Endothelial cell of umbilical vein (primary cell): Measurements from ENCODE around the gene BCL2A1. TPM values are rescaled to one million over a fixed set of nuclear protein-coding genes. Genes with fewer than 3 reads are reported as not detected.
"Not testable (repeated sequence)": the region's sequence is repeated elsewhere in the genome, so short reads cannot be mapped to it uniquely, and the experiment has no call there.

Source experiments
- BruUV-seq: library from RNA; stranded (reverse); fragments of 400-500 nt; replicated peaks from 2 replicates; lab custom pipeline; 2021; lab: Mats Ljungman, UMichigan
- CTCF ChIA-PET: fragments of 300-600, 350-600 bp; sonication (Branson Sonifier 250); formaldehyde crosslinking; loops from one replicate; lab custom pipeline; 2021; ENCODE audit warnings: antibody characterized with exemption, inconsistent platforms; lab: Charles Lee
- POLR2A ChIA-PET: fragments of 300-600, 350-600 bp; sonication (Branson Sonifier 250); formaldehyde crosslinking; loops from one replicate; lab custom pipeline; 2021; ENCODE audit warnings: antibody characterized with exemption, inconsistent platforms; lab: Charles Lee
- DNase-seq: peaks from one replicate; pipeline ENCODE4 v3.0.0-alpha.2; 2011; ENCODE audit warnings: low read depth, low spot score
- FAIRE-seq: peaks from 2 replicates; lab custom pipeline; 2011; peaks lifted over from hg19 to GRCh38; lab: Jason Lieb, UNC
- H2AFZ ChIP-seq: 2 replicates; pipeline ENCODE4 v1.6.0; 2012; ENCODE audit warnings: low read depth, low read length, control low read depth, inconsistent platforms
- H3K27ac ChIP-seq: 2 replicates; pipeline ENCODE4 v1.5.1; 2011; ENCODE audit warnings: low read depth, mild to moderate bottlenecking, control low read depth, low read length, moderate library complexity; ENCODE audit not compliant: insufficient read depth
- H3K27me3 ChIP-seq, 2 experiments: 2 replicates each; pipeline versions ENCODE4 v1.6.0 to v1.6.1; 2011; ENCODE audit warnings: low read length in 2 of 2, mixed read lengths in 1 of 2; ENCODE audit not compliant: control insufficient read depth in 2 of 2, insufficient read depth in 2 of 2
- H3K36me3 ChIP-seq, 2 experiments: 2 replicates in 1 of 2; 3 replicates in 1 of 2; pipeline ENCODE4 v1.5.1; 2011; ENCODE audit warnings: low read length in 2 of 2, mild to moderate bottlenecking in 1 of 2, moderate library complexity in 1 of 2; ENCODE audit not compliant: control insufficient read depth in 2 of 2, insufficient read depth in 2 of 2; ENCODE audit errors: extremely low read depth in 1 of 2
- H3K4me1 ChIP-seq: 3 replicates; pipeline ENCODE4 v1.5.1; 2011; ENCODE audit warnings: mild to moderate bottlenecking, low read length; ENCODE audit not compliant: control insufficient read depth, insufficient read depth; ENCODE audit errors: extremely low read depth
- H3K4me2 ChIP-seq: 2 replicates; pipeline ENCODE4 v1.6.1; 2011; ENCODE audit warnings: low read length, control low read depth, mixed read lengths; ENCODE audit not compliant: insufficient read depth
- H3K4me3 ChIP-seq, 3 experiments: fragments of 200-600 bp in 1 of 3; sonication (generic), shearing (Covaris generic) in 1 of 3; replicated peaks in 1 of 3; 2 replicates each; pipeline ENCODE4 v1.5.1; 2011 to 2016; ENCODE audit warnings: control low read depth in 3 of 3, low read length in 3 of 3, mild to moderate bottlenecking in 2 of 3, inconsistent platforms in 1 of 3, low read depth in 1 of 3, moderate library complexity in 1 of 3; ENCODE audit not compliant: insufficient read depth in 1 of 3
- H3K79me2 ChIP-seq: 2 replicates; pipeline ENCODE4 v1.6.0; 2012; ENCODE audit warnings: low read length, inconsistent platforms; ENCODE audit not compliant: control insufficient read depth, insufficient read depth
- H3K9ac ChIP-seq: replicated peaks from 2 replicates; pipeline ENCODE3; 2011; ENCODE audit warnings: low read length, control low read depth; ENCODE audit not compliant: insufficient read depth; ENCODE audit errors: extremely low read depth
- H3K9me1 ChIP-seq: replicated peaks from 3 replicates; pipeline ENCODE4 v1.6.0; 2011; ENCODE audit warnings: mild to moderate bottlenecking, low read length; ENCODE audit not compliant: control insufficient read depth, insufficient read depth; ENCODE audit errors: extremely low read depth
- H3K9me3 ChIP-seq: replicated peaks from 2 replicates; pipeline ENCODE4 v1.5.1; 2012; ENCODE audit warnings: low read length, inconsistent platforms; ENCODE audit not compliant: control insufficient read depth, insufficient read depth
- H4K20me1 ChIP-seq: replicated peaks from 2 replicates; pipeline ENCODE3; 2011; ENCODE audit warnings: mild to moderate bottlenecking, low read length; ENCODE audit not compliant: control insufficient read depth, insufficient read depth; ENCODE audit errors: extremely low read depth
- EZH2 ChIP-seq: IDR thresholded peaks from 2 replicates; pipeline ENCODE4 v1.6.1; 2012; ENCODE audit warnings: borderline replicate concordance, low read depth, mild to moderate bottlenecking, moderate library complexity, low read length, inconsistent platforms; ENCODE audit not compliant: severe bottlenecking
- FOS ChIP-seq: IDR thresholded peaks from 2 replicates; pipeline ENCODE4 v1.6.1; 2011; ENCODE audit warnings: mild to moderate bottlenecking, low read length, moderate library complexity, borderline replicate concordance; ENCODE audit not compliant: insufficient read depth
- GATA2 ChIP-seq: IDR thresholded peaks from 2 replicates; pipeline ENCODE4 v1.7.0; 2011; ENCODE audit warnings: low read depth, mild to moderate bottlenecking, moderate library complexity, mixed read lengths, low read length; ENCODE audit not compliant: insufficient read length, insufficient read depth
- JUN ChIP-seq: IDR thresholded peaks from 2 replicates; pipeline ENCODE4 v1.6.1; 2011; ENCODE audit warnings: borderline replicate concordance, low read depth; ENCODE audit not compliant: insufficient read length, insufficient read depth
- MAX ChIP-seq: IDR thresholded peaks from 2 replicates; pipeline ENCODE4 v1.6.1; 2011; ENCODE audit not compliant: insufficient read depth, insufficient read length
- dilution Hi-C: fragments of 300-500 bp; cut with MboI; formaldehyde crosslinking; loops from one replicate; pipeline ENCODE4 v1.15.0; 2019; ENCODE audit warnings: low sequenced_read_pairs; ENCODE audit not compliant: extremely low pct_ligation_motif_present
- intact Hi-C: fragments of 100-400 bp; cut with micrococcal nuclease; formaldehyde crosslinking; loops from one replicate; pipeline ENCODE4 v1.10.0; 2022
- polyA plus RNA-seq, 4 experiments: library from polyadenylated mRNA; depleted of rRNA in 3 of 4; stranded (reverse) in 3 of 4; unstranded in 1 of 4; fragments of >200 nt; gene quantifications; 2 replicates each; pipeline versions ENCODE4 v1.2.1 to v1.2.3, GENCODE V29; 2011 to 2012; ENCODE audit warnings: missing spikeins in 1 of 4
- total RNA-seq: library from RNA; stranded (reverse); gene quantifications from 2 replicates; pipeline ENCODE4 v1.2.3, GENCODE V29; 2021

The BCL2A1 gene
- total and polyA plus RNA-seq, 2 donors (not counting 3 experiments of a cell fraction or from before 2014, with no cell fraction given), result not detected

DNA sequence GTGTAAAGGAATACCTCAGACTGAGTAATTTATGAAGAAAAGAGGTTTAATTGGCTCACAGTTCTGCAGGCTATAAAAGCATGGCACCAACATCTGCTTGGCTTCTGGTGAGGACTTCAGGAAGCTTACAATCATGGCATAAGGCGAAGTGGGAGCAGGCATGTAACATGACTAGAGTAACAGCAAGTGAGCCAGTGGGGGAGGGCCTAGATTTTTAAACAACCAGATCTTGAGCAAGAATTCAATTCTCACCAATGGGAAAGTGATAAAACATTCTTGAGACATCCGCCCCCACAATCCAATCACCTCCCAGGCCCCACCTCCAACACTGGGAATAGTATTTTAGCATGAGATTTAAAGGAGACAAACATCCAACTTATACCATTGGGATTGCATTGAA, 44.2 kb upstream of the BCL2A1 start:
- no TSS peak for BruUV-seq
- no peak overlapping the region for H3K27ac ChIP-seq
- no peak overlapping the region for H3K4me3 ChIP-seq
- H3K36me3 ChIP-seq, result no peaks in the 10 kb centered on the region
- no peaks in the 10 kb centered on the region for H3K79me2 ChIP-seq
- no peaks in the 10 kb centered on the region for H3K4me1 ChIP-seq
- intact Hi-C loops, result loop anchor here (1.0 kb wide), 1 partner anchor 47 kb away; no protein-coding TSS in a partner anchor
- no peak overlapping the region for H2AFZ ChIP-seq
- POLR2A ChIA-PET, result no interaction called here
- no peak for FAIRE-seq
- no peaks in the 10 kb centered on the region for H3K9me1 ChIP-seq
- TF ChIP-seq FOS (no peak), JUN (no peak), MAX (no peak), EZH2 (no peak), GATA2 (no peak)
- DNase-seq, result no peak
- dilution Hi-C loops, result no loop called here
- H3K9me3 ChIP-seq, result no peaks in the 10 kb centered on the region
- H3K9ac ChIP-seq, result no peak overlapping the region
- H3K4me2 ChIP-seq, result no peak overlapping the region
- H4K20me1 ChIP-seq, result no peaks in the 10 kb centered on the region
- no peaks in the 10 kb centered on the region for H3K27me3 ChIP-seq
- CTCF ChIA-PET, result no interaction called here

- POLR2A ChIA-PET, CTCF ChIA-PET, FAIRE-seq: not testable (repeated sequence)
These were observed 43.2 kb upstream of the BCL2A1 start for GRCh38 chr15:80014186-80014585.

More at GRCh38 chr15:80014186-80014585, 43.2 kb upstream of the BCL2A1 start:
- H2AFZ ChIP-seq, H3K9me3 ChIP-seq, dilution Hi-C loops, intact Hi-C loops, H3K27ac ChIP-seq, H3K4me3 ChIP-seq, H3K4me2 ChIP-seq, DNase-seq, H3K9ac ChIP-seq, H3K27me3 ChIP-seq, H3K79me2 ChIP-seq, H3K9me1 ChIP-seq, H3K36me3 ChIP-seq, H4K20me1 ChIP-seq, H3K4me1 ChIP-seq, BruUV-seq: not testable (repeated sequence)
